ENCODE data around the gene MAGI3.

The MAGI3 gene

DNA sequence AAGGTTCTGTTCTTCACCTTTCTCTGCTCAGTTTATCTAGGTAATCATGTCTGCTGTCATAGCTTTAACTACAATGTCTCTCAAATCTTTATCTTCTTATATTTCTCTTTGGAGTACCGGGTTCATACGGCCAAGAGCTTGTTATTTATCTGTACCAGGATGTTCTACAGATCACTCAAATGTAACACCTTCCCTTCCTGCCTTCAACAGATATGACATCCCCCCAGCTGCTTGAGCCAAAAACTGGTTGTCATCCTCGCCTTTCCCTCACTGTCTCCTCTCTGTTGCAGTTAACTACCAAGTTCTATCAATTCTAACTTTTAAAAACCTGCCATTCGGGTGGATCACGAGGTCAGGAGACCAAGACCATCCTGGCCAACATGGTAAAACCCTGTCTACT lies 220.1 kb downstream of the MAGI3 start:
- DNase-seq (ENCODE audit: low read depth): no peak
- no peak overlapping the region for H3K4me3 ChIP-seq (ENCODE audit: control insufficient read depth, low read depth, low read length)
- no peak for TF ChIP-seq CTCF (IDR thresholded peaks at IDR 0.05; ENCODE audit: control insufficient read depth, insufficient read depth, low read depth, low read length, missing control alignments)

- no peak for TF ChIP-seq CTCF (IDR thresholded peaks at IDR 0.05; ENCODE audit: control insufficient read depth, insufficient read depth, low read depth, low read length, missing control alignments)
- no peak for DNase-seq (ENCODE audit: low read depth)
- H3K4me3 ChIP-seq (ENCODE audit: control insufficient read depth, low read depth, low read length): no peak overlapping the region
Measured at GRCh38 chr1:113615425-113615824, 225.1 kb downstream of the MAGI3 start.

GRCh38 chr1:113616156-113616555 lies 225.8 kb downstream of the MAGI3 start:
- no peak for TF ChIP-seq CTCF (IDR thresholded peaks at IDR 0.05; ENCODE audit: control insufficient read depth, insufficient read depth, low read depth, low read length, missing control alignments)

GRCh38 chr1:113617438-113618141 lies 227.3 kb downstream of the MAGI3 start:
- DNase-seq (ENCODE audit: low read depth): no peak
- TF ChIP-seq CTCF (IDR thresholded peaks at IDR 0.05; ENCODE audit: control insufficient read depth, insufficient read depth, low read depth, low read length, missing control alignments): no peak
- H3K4me3 ChIP-seq (ENCODE audit: control insufficient read depth, low read depth, low read length): no peak overlapping the region

More at GRCh38 chr1:113616156-113616555, 225.8 kb downstream of the MAGI3 start:
- DNase-seq (ENCODE audit: low read depth): no peak
- H3K4me3 ChIP-seq (ENCODE audit: control insufficient read depth, low read depth, low read length): no peak overlapping the region

GRCh38 chr1:113628997-113629396 lies 238.7 kb downstream of the MAGI3 start:
- no peak overlapping the region for H3K4me3 ChIP-seq (ENCODE audit: control insufficient read depth, low read depth, low read length)
- TF ChIP-seq CTCF (IDR thresholded peaks at IDR 0.05; ENCODE audit: control insufficient read depth, insufficient read depth, low read depth, low read length, missing control alignments): no peak
- no peak for DNase-seq (ENCODE audit: low read depth)

GRCh38 chr1:113630340-113631327 lies 240.3 kb downstream of the MAGI3 start:
- no peak for DNase-seq (ENCODE audit: low read depth)
- TF ChIP-seq CTCF (IDR thresholded peaks at IDR 0.05; ENCODE audit: control insufficient read depth, insufficient read depth, low read depth, low read length, missing control alignments): no peak
- H3K4me3 ChIP-seq (ENCODE audit: control insufficient read depth, low read depth, low read length): no peak overlapping the region
